Measurements from ENCODE around the gene SMYD1. TPM values are rescaled to one million over a fixed set of nuclear protein-coding genes. Genes with fewer than 3 reads are reported as not detected.

The SMYD1 gene
- total and polyA plus RNA-seq, 5 donors = 96.1 to 198 (median 150) TPM

GRCh38 chr2:88131999-88132368 is 64.4 kb downstream of the SMYD1 start:
- intact Hi-C loops (cut with DNase I) = loop anchor here in 1 of 4 donors (2.0 kb wide), 1 partner anchor 23 kb away; no protein-coding TSS in a partner anchor
- Histone ChIP-seq H3K4me1 (ENCODE audit: control insufficient read depth, insufficient read depth, low read length) (no peaks in the 10 kb centered on the region), H3K27me3 (ENCODE audit: control insufficient read depth, insufficient read depth) (no peaks in the 10 kb centered on the region), H3K9me3 (ENCODE audit: control insufficient read depth, low read length) (no peaks in the 10 kb centered on the region), H3K27ac (ENCODE audit: low read length) (no peak overlapping the region), H3K4me3 (ENCODE audit: low read length) (no peak overlapping the region)
- no peak for DNase-seq
- WGBS = 85% methylated on average over 3 of the region's 3 CpGs
- ATAC-seq = no peak

- ATAC-seq (no peak), DNase-seq (no peak)
- H3K27me3 ChIP-seq (ENCODE audit: control insufficient read depth, insufficient read depth) = no peaks in the 10 kb centered on the region
- no peaks in the 10 kb centered on the region for H3K9me3 ChIP-seq (ENCODE audit: control insufficient read depth, low read length)
- no peak overlapping the region for H3K27ac ChIP-seq (ENCODE audit: low read length)
- no peak overlapping the region for H3K4me3 ChIP-seq (ENCODE audit: low read length)
- intact Hi-C loops (cut with DNase I) = no loop called here
- 77% methylated on average over 3 of the region's 3 CpGs for WGBS
- no peaks in the 10 kb centered on the region for H3K4me1 ChIP-seq (ENCODE audit: control insufficient read depth, insufficient read depth, low read length)
These were observed 66.2 kb downstream of the SMYD1 start for GRCh38 chr2:88133875-88134274.

- 65% methylated on average over 4 of the region's 4 CpGs for WGBS
- DNase-seq (no peak), ATAC-seq (no peak)
- intact Hi-C loops (cut with DNase I) = no loop called here
- Histone ChIP-seq H3K9me3 (ENCODE audit: control insufficient read depth, low read length) (no peaks in the 10 kb centered on the region), H3K4me1 (ENCODE audit: control insufficient read depth, insufficient read depth, low read length) (no peaks in the 10 kb centered on the region), H3K27me3 (ENCODE audit: control insufficient read depth, insufficient read depth) (no peaks in the 10 kb centered on the region), H3K4me3 (ENCODE audit: low read length) (no peak overlapping the region), H3K27ac (ENCODE audit: low read length) (no peak overlapping the region)
These were observed 69.2 kb downstream of the SMYD1 start for GRCh38 chr2:88136817-88137216.

- intact Hi-C loops (cut with DNase I) = no loop called here
These were observed 70.2 kb downstream of the SMYD1 start for GRCh38 chr2:88137833-88138232.

GRCh38 chr2:88139203-88139702 is 71.6 kb downstream of the SMYD1 start:
- intact Hi-C loops (cut with DNase I) = no loop called here
- Histone ChIP-seq H3K4me1 (ENCODE audit: control insufficient read depth, insufficient read depth, low read length) (no peaks in the 10 kb centered on the region), H3K27me3 (ENCODE audit: control insufficient read depth, insufficient read depth) (no peaks in the 10 kb centered on the region), H3K9me3 (ENCODE audit: control insufficient read depth, low read length) (no peaks in the 10 kb centered on the region), H3K4me3 (ENCODE audit: low read length) (no peak overlapping the region), H3K27ac (ENCODE audit: low read length) (no peak overlapping the region)
- DNase-seq (no peak), ATAC-seq (no peak)
- 55% methylated on average over 2 of the region's 2 CpGs for WGBS

More at GRCh38 chr2:88137833-88138232, 70.2 kb downstream of the SMYD1 start:
- WGBS = 94% methylated on average over 4 of the region's 4 CpGs
- Histone ChIP-seq H3K27me3 (ENCODE audit: control insufficient read depth, insufficient read depth) (no peaks in the 10 kb centered on the region), H3K9me3 (ENCODE audit: control insufficient read depth, low read length) (no peaks in the 10 kb centered on the region), H3K27ac (ENCODE audit: low read length) (no peak overlapping the region), H3K4me3 (ENCODE audit: low read length) (no peak overlapping the region), H3K4me1 (ENCODE audit: control insufficient read depth, insufficient read depth, low read length) (no peaks in the 10 kb centered on the region)
- no peak for ATAC-seq
- DNase-seq = no peak

GRCh38 chr2:88139804-88140203 is 72.2 kb downstream of the SMYD1 start:
- Histone ChIP-seq H3K27me3 (ENCODE audit: control insufficient read depth, insufficient read depth) (no peaks in the 10 kb centered on the region), H3K9me3 (ENCODE audit: control insufficient read depth, low read length) (no peaks in the 10 kb centered on the region), H3K4me1 (ENCODE audit: control insufficient read depth, insufficient read depth, low read length) (no peaks in the 10 kb centered on the region), H3K27ac (ENCODE audit: low read length) (no peak overlapping the region), H3K4me3 (ENCODE audit: low read length) (no peak overlapping the region)
- DNase-seq (no peak), ATAC-seq (no peak)
- intact Hi-C loops (cut with DNase I) = no loop called here
- WGBS = 80% methylated on average over 6 of the region's 6 CpGs

GRCh38 chr2:88141952-88142351 is 74.3 kb downstream of the SMYD1 start:
- DNase-seq (no peak), ATAC-seq (no peak)
- Histone ChIP-seq H3K27ac (ENCODE audit: low read length) (no peak overlapping the region), H3K4me3 (ENCODE audit: low read length) (no peak overlapping the region), H3K27me3 (ENCODE audit: control insufficient read depth, insufficient read depth) (no peaks in the 10 kb centered on the region), H3K4me1 (ENCODE audit: control insufficient read depth, insufficient read depth, low read length) (no peaks in the 10 kb centered on the region), H3K9me3 (ENCODE audit: control insufficient read depth, low read length) (no peaks in the 10 kb centered on the region)
- intact Hi-C loops (cut with DNase I) = no loop called here
- 97% methylated on average over 2 of the region's 2 CpGs for WGBS

GRCh38 chr2:88144271-88144670 is 76.6 kb downstream of the SMYD1 start:
- WGBS = 85% methylated on average over 1 of the region's 1 CpG
- no peaks in the 10 kb centered on the region for H3K9me3 ChIP-seq (ENCODE audit: control insufficient read depth, low read length)
- intact Hi-C loops (cut with DNase I) = loop anchor here in 1 of 4 donors (2.0 kb wide), 1 partner anchor 39 kb away; no protein-coding TSS in a partner anchor
- no peaks in the 10 kb centered on the region for H3K27me3 ChIP-seq (ENCODE audit: control insufficient read depth, insufficient read depth)
- H3K27ac ChIP-seq (ENCODE audit: low read length) = no peak overlapping the region
- H3K4me3 ChIP-seq (ENCODE audit: low read length) = no peak overlapping the region
- no peaks in the 10 kb centered on the region for H3K4me1 ChIP-seq (ENCODE audit: control insufficient read depth, insufficient read depth, low read length)
- no peak for DNase-seq
- no peak for ATAC-seq

- intact Hi-C loops (cut with DNase I) = loop anchor here in 1 of 4 donors (2.0 kb wide), 1 partner anchor 40 kb away; no protein-coding TSS in a partner anchor
- Histone ChIP-seq H3K4me1 (ENCODE audit: control insufficient read depth, insufficient read depth, low read length) (no peaks in the 10 kb centered on the region), H3K27ac (ENCODE audit: low read length) (no peak overlapping the region), H3K9me3 (ENCODE audit: control insufficient read depth, low read length) (no peaks in the 10 kb centered on the region), H3K27me3 (ENCODE audit: control insufficient read depth, insufficient read depth) (no peaks in the 10 kb centered on the region), H3K4me3 (ENCODE audit: low read length) (no peak overlapping the region)
- ATAC-seq (peak in 1 of 2 donors; percentile 31), DNase-seq (no peak)
- 68% methylated on average over 10 of the region's 10 CpGs for WGBS
These were observed 77.4 kb downstream of the SMYD1 start for GRCh38 chr2:88144914-88145497.

- intact Hi-C loops (cut with DNase I) = no loop called here
- Histone ChIP-seq H3K27me3 (ENCODE audit: control insufficient read depth, insufficient read depth) (no peaks in the 10 kb centered on the region), H3K4me3 (ENCODE audit: low read length) (no peak overlapping the region), H3K27ac (ENCODE audit: low read length) (no peak overlapping the region), H3K4me1 (ENCODE audit: control insufficient read depth, insufficient read depth, low read length) (no peaks in the 10 kb centered on the region), H3K9me3 (ENCODE audit: control insufficient read depth, low read length) (no peaks in the 10 kb centered on the region)
- ATAC-seq (peak in 1 of 2 donors; percentile 31), DNase-seq (no peak)
These were observed 79.0 kb downstream of the SMYD1 start for GRCh38 chr2:88146590-88146989.

GRCh38 chr2:88147145-88147544 is 79.5 kb downstream of the SMYD1 start:
- no peaks in the 10 kb centered on the region for H3K9me3 ChIP-seq (ENCODE audit: control insufficient read depth, low read length)
- H3K27ac ChIP-seq (ENCODE audit: low read length) = no peak overlapping the region
- no peak overlapping the region for H3K4me3 ChIP-seq (ENCODE audit: low read length)
- H3K27me3 ChIP-seq (ENCODE audit: control insufficient read depth, insufficient read depth) = no peaks in the 10 kb centered on the region
- ATAC-seq (no peak), DNase-seq (no peak)
- intact Hi-C loops (cut with DNase I) = no loop called here
- WGBS = 94% methylated on average over 2 of the region's 2 CpGs
- H3K4me1 ChIP-seq (ENCODE audit: control insufficient read depth, insufficient read depth, low read length) = no peaks in the 10 kb centered on the region

Measured in right cardiac atrium (tissue), 5 donors.